Measurements from ENCODE around the gene KCNB1. TPM values are rescaled to one million over a fixed set of nuclear protein-coding genes. Genes with fewer than 3 reads are reported as not detected.

KCNB1 gene
- polyA plus RNA-seq, 1 experiment = 0.06 TPM

- CTCF ChIA-PET = no interaction called here
- peaks cover 26% of the 10 kb centered on the region for H3K27me3 ChIP-seq (ENCODE audit: control insufficient read depth, insufficient read depth, low read length)
- POLR2A ChIA-PET = no interaction called here
- H3K27ac ChIP-seq (ENCODE audit: low read depth, low read length) = no peak overlapping the region
- H3K9me3 ChIP-seq (ENCODE audit: control insufficient read depth, insufficient read depth, low read length) = no peaks in the 10 kb centered on the region; the same call in 1 of the 2 replicates
- H3K4me3 ChIP-seq (ENCODE audit: low read depth, low read length) = no peak overlapping the region
- no peak for DNase-seq (ENCODE audit: low read depth, low spot score)
- TF ChIP-seq CTCF (IDR thresholded peaks at IDR 0.05; ENCODE audit: low read depth, low read length) = no peak
Observed at GRCh38 chr20:49516916-49517804, 34.7 kb upstream of the KCNB1 start.

GRCh38 chr20:49515586-49515985 is 33.1 kb upstream of the KCNB1 start:
- Histone ChIP-seq H3K27ac (ENCODE audit: low read depth, low read length) (no peak overlapping the region), H3K27me3 (ENCODE audit: control insufficient read depth, insufficient read depth, low read length) (peaks cover 19% of the 10 kb centered on the region), H3K9me3 (ENCODE audit: control insufficient read depth, insufficient read depth, low read length) (no peaks in the 10 kb centered on the region; the same call in 1 of the 2 replicates), H3K4me3 (ENCODE audit: low read depth, low read length) (no peak overlapping the region)
- POLR2A ChIA-PET = no interaction called here
- CTCF ChIA-PET = no interaction called here
- no peak for DNase-seq (ENCODE audit: low read depth, low spot score)
- TF ChIP-seq CTCF (IDR thresholded peaks at IDR 0.05; ENCODE audit: low read depth, low read length) = no peak

- Histone ChIP-seq H3K27me3 (ENCODE audit: control insufficient read depth, insufficient read depth, low read length) (peaks cover 23% of the 10 kb centered on the region), H3K4me3 (ENCODE audit: low read depth, low read length) (no peak overlapping the region), H3K9me3 (ENCODE audit: control insufficient read depth, insufficient read depth, low read length) (no peaks in the 10 kb centered on the region; the same call in 1 of the 2 replicates), H3K27ac (ENCODE audit: low read depth, low read length) (no peak overlapping the region)
- no peak for TF ChIP-seq CTCF (IDR thresholded peaks at IDR 0.05; ENCODE audit: low read depth, low read length)
- CTCF ChIA-PET = no interaction called here
- no peak for DNase-seq (ENCODE audit: low read depth, low spot score)
- POLR2A ChIA-PET = no interaction called here
Observed at GRCh38 chr20:49513517-49513916, 31.0 kb upstream of the KCNB1 start.

- no peak for DNase-seq (ENCODE audit: low read depth, low spot score)
- Histone ChIP-seq H3K27ac (ENCODE audit: low read depth, low read length) (no peak overlapping the region), H3K4me3 (ENCODE audit: low read depth, low read length) (no peak overlapping the region), H3K27me3 (ENCODE audit: control insufficient read depth, insufficient read depth, low read length) (peaks cover 23% of the 10 kb centered on the region), H3K9me3 (ENCODE audit: control insufficient read depth, insufficient read depth, low read length) (no peaks in the 10 kb centered on the region; the same call in 1 of the 2 replicates)
- POLR2A ChIA-PET = no interaction called here
- TF ChIP-seq CTCF (IDR thresholded peaks at IDR 0.05; ENCODE audit: low read depth, low read length) = no peak
- CTCF ChIA-PET = no interaction called here
Observed at GRCh38 chr20:49513009-49513408, 30.5 kb upstream of the KCNB1 start.

- no peak overlapping the region for H3K27ac ChIP-seq (ENCODE audit: low read depth, low read length)
- no peak for TF ChIP-seq CTCF (IDR thresholded peaks at IDR 0.05; ENCODE audit: low read depth, low read length)
- POLR2A ChIA-PET = no interaction called here
- no peak for DNase-seq (ENCODE audit: low read depth, low spot score)
- H3K4me3 ChIP-seq (ENCODE audit: low read depth, low read length) = no peak overlapping the region
- CTCF ChIA-PET = no interaction called here
- H3K27me3 ChIP-seq (ENCODE audit: control insufficient read depth, insufficient read depth, low read length) = peaks cover 28% of the 10 kb centered on the region
- H3K9me3 ChIP-seq (ENCODE audit: control insufficient read depth, insufficient read depth, low read length) = no peaks in the 10 kb centered on the region; the same call in 1 of the 2 replicates
Observed at GRCh38 chr20:49511788-49512525, 29.5 kb upstream of the KCNB1 start.
